Ishikawa (cell line): ENCODE data around the gene GOLGA5.

Experiments
- CEBPB ChIP-seq: IDR thresholded peaks from 2 replicates; pipeline ENCODE4 v1.6.1; 2012
- CREB1 ChIP-seq: IDR thresholded peaks from 2 replicates; pipeline ENCODE4 v1.6.1; 2012; ENCODE audit warnings: low read depth
- EGR1 ChIP-seq: IDR thresholded peaks from 2 replicates; pipeline ENCODE4 v1.6.1; 2012
- EP300 ChIP-seq: IDR thresholded peaks from 2 replicates; pipeline ENCODE4 v1.6.1; 2012; ENCODE audit warnings: borderline replicate concordance
- FOXM1 ChIP-seq: IDR thresholded peaks from 2 replicates; pipeline ENCODE4 v1.6.1; 2012; ENCODE audit warnings: low read depth, borderline replicate concordance
- NFIC ChIP-seq: IDR thresholded peaks from 2 replicates; pipeline ENCODE4 v1.6.1; 2012
- RAD21 ChIP-seq: IDR thresholded peaks from 2 replicates; pipeline ENCODE4 v1.6.1; 2012; ENCODE audit warnings: low read depth
- TAF1 ChIP-seq: IDR thresholded peaks from 2 replicates; pipeline ENCODE4 v1.6.1; 2012; ENCODE audit warnings: low read depth, mild to moderate bottlenecking
- TCF12 ChIP-seq: IDR thresholded peaks from 2 replicates; pipeline ENCODE4 v1.6.1; 2012; ENCODE audit warnings: low read depth
- TEAD4 ChIP-seq: IDR thresholded peaks from 2 replicates; pipeline ENCODE4 v1.6.1; 2012
- YY1 ChIP-seq: IDR thresholded peaks from 2 replicates; pipeline ENCODE4 v1.6.1; 2012; ENCODE audit warnings: low read depth
- ZBTB7A ChIP-seq: IDR thresholded peaks from 2 replicates; pipeline ENCODE4 v1.6.1; 2012; ENCODE audit warnings: low read depth
- TF ChIP-seq, protein P1 (sequence below): IDR thresholded peaks from 2 replicates; pipeline ENCODE4 v1.6.1; 2012
- TF ChIP-seq, protein P2 (sequence below): IDR thresholded peaks from 2 replicates; pipeline ENCODE4 v1.6.1; 2012
- TF ChIP-seq, protein P3 (sequence below): IDR thresholded peaks from 2 replicates; pipeline ENCODE4 v1.6.1; 2012; ENCODE audit warnings: low read depth, mild to moderate bottlenecking

Gene GOLGA5

DNA sequence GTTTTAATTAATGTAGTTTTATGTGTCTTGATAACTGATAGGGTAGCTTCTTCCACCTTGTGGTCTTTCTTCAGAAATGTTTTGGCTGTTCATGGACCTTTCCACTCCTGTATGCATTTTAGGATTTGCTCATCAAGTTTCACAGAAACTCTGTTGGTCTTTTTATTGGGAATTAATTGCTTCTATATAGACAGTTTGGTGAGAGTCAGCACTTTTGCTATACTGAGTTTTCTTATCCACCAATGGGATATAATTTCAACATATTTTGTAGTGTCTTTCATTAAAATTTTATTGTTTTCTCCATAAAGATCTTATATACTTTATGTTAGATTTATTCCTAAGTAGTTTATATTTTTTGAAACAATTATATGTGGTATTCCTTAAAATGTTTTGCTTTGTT, 7.8 kb downstream of the GOLGA5 start:
- TF ChIP-seq EGR1 (no peak), FOXM1 (no peak), TEAD4 (no peak), TAF1 (no peak), EP300 (no peak)
- TF ChIP-seq, protein P1, sequence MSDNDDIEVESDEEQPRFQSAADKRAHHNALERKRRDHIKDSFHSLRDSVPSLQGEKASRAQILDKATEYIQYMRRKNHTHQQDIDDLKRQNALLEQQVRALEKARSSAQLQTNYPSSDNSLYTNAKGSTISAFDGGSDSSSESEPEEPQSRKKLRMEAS = no peak

DNA sequence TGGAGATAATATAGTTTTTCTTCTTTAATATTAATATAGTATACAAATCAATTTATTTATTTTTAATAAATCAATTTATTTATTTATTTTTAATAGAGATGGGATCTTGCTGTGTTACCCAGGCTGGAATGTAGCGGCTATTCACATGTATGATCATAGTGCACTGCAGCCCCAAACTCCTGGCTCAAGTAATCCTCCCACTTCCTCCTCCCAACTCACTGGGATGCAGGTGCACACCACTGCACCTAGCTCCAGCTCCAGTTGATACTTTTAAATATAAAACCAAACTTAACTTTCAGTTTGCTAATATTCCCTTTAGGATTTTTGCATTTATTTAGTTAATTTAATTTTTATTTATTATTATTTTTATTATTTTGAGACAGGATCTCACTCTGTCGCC, 8.6 kb downstream of the GOLGA5 start:
- TF ChIP-seq FOXM1 = no peak
- no peak for TF ChIP-seq TAF1
- TF ChIP-seq ZBTB7A = no peak
- TF ChIP-seq EGR1 = no peak
- no peak for TF ChIP-seq CREB1
- no peak for TF ChIP-seq NFIC
- TF ChIP-seq, protein P2, sequence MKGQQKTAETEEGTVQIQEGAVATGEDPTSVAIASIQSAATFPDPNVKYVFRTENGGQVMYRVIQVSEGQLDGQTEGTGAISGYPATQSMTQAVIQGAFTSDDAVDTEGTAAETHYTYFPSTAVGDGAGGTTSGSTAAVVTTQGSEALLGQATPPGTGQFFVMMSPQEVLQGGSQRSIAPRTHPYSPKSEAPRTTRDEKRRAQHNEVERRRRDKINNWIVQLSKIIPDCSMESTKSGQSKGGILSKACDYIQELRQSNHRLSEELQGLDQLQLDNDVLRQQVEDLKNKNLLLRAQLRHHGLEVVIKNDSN = no peak
- no peak for TF ChIP-seq EP300
- TF ChIP-seq, protein P3, sequence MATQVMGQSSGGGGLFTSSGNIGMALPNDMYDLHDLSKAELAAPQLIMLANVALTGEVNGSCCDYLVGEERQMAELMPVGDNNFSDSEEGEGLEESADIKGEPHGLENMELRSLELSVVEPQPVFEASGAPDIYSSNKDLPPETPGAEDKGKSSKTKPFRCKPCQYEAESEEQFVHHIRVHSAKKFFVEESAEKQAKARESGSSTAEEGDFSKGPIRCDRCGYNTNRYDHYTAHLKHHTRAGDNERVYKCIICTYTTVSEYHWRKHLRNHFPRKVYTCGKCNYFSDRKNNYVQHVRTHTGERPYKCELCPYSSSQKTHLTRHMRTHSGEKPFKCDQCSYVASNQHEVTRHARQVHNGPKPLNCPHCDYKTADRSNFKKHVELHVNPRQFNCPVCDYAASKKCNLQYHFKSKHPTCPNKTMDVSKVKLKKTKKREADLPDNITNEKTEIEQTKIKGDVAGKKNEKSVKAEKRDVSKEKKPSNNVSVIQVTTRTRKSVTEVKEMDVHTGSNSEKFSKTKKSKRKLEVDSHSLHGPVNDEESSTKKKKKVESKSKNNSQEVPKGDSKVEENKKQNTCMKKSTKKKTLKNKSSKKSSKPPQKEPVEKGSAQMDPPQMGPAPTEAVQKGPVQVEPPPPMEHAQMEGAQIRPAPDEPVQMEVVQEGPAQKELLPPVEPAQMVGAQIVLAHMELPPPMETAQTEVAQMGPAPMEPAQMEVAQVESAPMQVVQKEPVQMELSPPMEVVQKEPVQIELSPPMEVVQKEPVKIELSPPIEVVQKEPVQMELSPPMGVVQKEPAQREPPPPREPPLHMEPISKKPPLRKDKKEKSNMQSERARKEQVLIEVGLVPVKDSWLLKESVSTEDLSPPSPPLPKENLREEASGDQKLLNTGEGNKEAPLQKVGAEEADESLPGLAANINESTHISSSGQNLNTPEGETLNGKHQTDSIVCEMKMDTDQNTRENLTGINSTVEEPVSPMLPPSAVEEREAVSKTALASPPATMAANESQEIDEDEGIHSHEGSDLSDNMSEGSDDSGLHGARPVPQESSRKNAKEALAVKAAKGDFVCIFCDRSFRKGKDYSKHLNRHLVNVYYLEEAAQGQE = no peak
- TF ChIP-seq, protein P1 = no peak
- no peak for TF ChIP-seq CEBPB
- no peak for TF ChIP-seq YY1
- no peak for TF ChIP-seq RAD21
- TF ChIP-seq TEAD4 = no peak
- TF ChIP-seq TCF12 = no peak

DNA sequence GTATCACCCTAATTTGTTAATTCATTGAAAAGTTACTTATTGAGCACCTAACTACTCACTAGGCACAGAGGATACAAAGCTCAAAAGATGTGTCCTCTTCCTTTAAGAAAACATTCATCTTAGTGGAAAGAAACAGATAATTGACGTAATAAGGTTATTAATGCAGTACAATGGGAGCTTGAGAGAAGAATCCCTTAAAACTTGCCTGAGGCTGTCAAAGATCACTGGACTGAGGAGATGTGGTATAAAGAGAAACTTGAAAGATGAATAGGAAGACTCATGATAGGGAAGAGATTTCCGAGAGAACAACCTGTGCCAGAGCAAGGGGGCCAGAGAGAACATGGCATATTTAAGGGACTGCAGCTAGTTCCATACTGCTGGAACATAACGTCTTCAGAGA, 19.1 kb downstream of the GOLGA5 start:
- TF ChIP-seq RAD21 (no peak), NFIC (no peak), EP300 (no peak), CEBPB (no peak), ZBTB7A (no peak), TEAD4 (no peak), TAF1 (no peak), TCF12 (no peak), CREB1 (no peak), EGR1 (no peak), YY1 (no peak), FOXM1 (no peak)
- TF ChIP-seq, protein P3 = no peak
- TF ChIP-seq, protein P1 = no peak
- TF ChIP-seq, protein P2 = no peak

DNA sequence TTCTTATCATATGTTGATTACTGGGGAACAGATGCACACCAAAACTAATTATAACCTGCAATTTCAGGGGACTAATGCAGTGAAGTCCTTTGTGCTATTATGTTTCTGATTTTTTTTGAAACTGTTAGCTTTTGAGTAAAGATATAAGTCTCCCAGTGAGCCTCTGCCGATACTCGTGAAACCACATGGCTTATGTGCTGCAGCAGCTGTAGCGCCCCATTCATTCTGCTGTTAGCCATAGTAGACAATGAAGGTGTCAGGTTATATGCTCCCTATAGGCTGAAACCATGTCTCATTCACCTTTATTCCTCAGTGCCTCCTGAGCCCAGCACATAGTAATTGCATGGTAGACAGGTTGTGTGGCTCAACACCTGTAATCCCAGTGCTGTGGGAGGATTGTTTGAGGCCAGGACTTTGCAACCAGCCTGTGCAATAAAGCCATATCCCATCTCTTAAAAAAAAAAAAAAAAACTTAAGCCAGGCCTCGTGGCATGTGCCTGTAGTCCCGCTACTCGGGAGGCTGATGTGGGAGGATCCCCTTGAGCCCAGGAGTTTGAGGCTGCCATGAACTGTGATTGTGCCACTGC, 25.0 kb downstream of the GOLGA5 start:
- TF ChIP-seq TEAD4 (no peak), FOXM1 (no peak), EP300 (no peak), RAD21 (no peak), CEBPB (no peak), TCF12 (no peak), NFIC (no peak), EGR1 (no peak), CREB1 (no peak), YY1 (no peak), ZBTB7A (no peak), TAF1 (no peak)
- TF ChIP-seq, protein P2 = no peak
- TF ChIP-seq, protein P3 = no peak
- TF ChIP-seq, protein P1 = no peak
